Stimulated activated CD4-positive, alpha-beta T cell treated with anti-CD3 and anti-CD28 coated beads, Interleukin-1b, Interleukin-23, amount 100 ng/mL, for 1 hour (primary cell): ENCODE results near the gene DPH1.

ENCODE experiments used
- DNase-seq, 2 donors: peaks; one replicate each; pipeline ENCODE4 v3.0.0-alpha.2; 2020; ENCODE audit warnings: low read depth in 2 of 2

Gene DPH1

DNA sequence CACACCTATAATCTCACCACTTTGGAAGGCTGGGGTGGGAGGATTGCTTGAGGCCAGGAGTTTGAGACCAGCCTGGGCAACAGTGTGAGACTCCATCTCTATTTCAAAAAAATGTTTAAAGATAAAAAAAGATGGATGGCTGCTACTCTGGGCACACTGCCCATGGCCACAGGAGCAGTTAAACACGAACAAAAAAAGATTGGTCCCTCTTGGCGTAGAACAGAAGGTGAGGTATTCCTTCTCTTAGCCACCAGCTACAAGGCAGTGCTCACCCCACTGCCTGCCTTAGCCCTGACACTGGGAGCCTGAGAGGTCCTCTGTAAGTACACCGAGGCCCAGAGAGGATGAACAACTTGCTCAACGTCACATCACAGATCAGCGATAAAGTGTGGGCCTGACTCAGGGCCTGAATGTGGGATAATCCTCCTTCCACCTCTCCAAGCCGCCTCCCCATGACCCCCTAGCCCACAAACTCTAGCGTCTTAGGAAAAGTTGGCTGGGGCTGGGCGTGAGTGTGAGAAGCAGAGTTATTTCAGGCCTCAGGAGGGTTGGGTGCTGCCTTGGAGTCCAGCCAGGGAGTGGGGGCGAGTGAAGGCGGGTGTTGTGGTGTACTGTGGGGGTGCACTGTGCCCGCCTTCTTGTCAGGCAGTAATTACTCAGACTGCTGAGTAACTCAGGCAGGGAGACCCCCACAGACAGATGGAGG, 2.3 kb upstream of the DPH1 start:
- no peak for DNase-seq

DNA sequence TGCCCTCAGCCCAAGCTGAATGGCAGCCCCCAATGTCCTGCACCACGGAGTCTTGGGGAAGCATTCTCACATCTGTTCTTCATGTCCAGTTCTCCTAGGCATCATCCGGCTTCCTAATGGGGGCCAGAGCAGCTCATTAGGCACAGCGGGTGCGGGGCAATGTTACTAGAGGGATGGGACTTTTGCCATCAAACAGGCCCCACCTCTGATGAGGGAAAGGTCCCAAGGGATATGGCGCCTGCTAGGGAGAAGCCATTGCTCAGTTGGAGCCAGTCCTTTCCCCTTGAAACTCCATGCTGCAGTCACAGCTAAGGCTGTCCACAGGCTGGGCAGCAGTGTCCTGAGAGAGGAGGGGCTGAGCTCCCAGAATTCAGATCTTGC, 1.7 kb upstream of the DPH1 start:
- no peak for DNase-seq

DNA sequence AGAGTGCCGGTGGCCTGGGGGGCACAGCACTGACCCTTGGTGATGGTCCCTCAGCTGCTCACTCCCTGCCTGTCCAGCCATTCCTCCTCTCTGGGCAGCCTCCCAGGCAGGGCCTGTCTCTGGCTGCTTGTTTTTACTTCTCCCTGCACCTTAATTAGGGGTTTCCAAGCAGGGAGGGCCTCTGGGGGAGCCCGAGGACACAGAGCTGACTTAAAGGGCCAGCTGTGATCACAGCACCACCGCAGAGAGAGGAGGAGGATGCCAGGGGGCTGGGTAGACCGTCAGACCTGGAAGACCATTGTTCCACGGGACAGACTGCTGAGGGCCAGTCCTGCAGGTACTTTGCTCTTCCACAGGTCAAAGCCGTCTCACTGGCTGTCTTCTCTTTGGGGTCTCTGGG, 1.2 kb upstream of the DPH1 start:
- DNase-seq: no peak

DNA sequence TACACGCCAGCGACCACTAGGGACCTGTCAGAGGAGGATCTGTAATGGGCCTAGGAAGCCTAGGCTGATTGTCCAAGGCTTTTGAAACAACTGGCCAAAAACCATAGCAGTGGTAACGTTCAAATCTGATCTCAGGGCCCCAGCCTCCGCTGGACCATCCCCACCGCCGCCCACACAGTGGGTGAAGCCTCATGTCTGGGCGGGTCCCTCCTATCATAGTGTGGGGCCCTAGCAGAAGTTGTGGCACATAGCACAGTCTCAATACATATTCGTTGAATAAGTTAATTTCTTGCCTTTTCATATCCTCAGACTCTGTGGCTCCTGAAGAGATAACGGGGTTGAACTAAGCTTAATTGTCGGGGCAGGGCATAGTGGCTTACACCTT, 818 bp downstream of the DPH1 start:
- DNase-seq: no peak

DNA sequence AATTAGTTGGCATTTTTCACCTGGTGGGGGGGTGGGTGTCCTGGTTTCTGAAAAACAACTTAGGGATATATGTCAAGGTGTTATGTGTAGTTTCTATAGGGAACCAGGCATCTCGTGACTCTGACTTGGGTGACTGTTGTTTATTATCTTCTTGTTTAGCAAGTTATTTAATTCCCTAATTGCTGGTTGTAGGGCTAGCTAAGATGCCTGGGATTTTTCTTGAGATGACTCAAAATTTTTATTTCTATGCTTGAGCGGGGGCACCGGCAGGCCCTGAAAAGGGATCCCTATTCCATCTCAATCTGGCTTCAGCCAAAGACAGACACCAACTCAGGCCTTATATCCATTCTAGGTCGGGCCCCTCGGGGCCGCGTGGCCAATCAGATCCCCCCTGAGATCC, 3.2 kb downstream of the DPH1 start:
- DNase-seq: no peak

DNA sequence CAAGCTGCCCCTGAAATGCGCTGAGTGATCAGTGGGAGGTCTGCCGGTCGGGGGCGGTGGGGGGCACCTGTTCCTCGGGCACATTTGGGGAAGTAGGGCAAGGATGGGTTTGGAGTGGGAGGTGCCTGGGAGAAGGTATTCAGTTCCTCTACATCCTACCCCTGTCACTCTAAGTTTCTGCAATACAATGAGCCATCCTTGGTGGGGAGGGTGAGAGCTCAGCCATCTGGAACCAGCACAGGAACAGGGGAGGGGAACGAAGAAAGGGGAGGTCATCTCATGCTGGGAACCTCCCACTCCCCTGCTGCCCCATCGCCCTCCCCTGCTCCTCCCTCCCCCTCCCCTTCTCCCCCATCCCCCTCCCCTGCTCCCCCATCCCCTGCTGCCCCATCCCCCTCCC, 4.2 kb downstream of the DPH1 start:
- no peak for DNase-seq

DNA sequence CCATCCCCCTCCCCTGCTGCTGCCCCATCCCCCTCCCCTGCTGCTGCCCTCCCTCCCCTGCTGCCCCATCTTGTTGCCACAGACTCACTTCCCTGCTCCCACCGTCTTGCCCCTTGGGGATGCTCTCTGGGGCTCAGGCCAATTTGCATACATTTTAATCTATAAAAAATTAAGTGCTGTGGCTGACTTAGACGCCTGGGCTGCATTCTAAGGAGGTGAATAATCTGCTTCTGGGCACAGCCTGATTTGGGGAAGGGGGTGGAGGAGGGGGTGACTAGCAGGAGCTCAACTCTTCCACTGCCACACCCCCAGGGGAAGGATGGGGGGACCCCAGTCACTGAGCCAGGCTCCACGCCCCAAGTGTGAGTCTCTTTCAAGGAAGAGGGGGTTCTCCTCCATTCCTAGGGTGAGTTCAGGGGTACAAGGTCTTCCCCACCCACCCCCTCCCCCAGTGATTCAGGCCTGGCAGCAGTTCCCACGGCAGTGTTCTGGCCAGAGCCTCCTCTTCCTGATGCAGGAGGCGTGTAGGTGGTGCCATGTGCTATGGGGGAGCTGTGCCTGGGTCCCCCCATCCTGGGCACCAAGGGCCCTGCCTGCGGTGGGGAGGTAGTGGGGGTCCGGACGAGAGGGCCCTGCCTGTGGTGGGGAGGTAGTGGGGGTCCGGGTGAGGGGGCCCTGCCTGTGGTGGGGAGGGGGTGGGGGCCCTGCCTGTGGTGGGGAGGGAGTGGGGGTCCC, 5.0 kb downstream of the DPH1 start:
- no peak for DNase-seq

DNA sequence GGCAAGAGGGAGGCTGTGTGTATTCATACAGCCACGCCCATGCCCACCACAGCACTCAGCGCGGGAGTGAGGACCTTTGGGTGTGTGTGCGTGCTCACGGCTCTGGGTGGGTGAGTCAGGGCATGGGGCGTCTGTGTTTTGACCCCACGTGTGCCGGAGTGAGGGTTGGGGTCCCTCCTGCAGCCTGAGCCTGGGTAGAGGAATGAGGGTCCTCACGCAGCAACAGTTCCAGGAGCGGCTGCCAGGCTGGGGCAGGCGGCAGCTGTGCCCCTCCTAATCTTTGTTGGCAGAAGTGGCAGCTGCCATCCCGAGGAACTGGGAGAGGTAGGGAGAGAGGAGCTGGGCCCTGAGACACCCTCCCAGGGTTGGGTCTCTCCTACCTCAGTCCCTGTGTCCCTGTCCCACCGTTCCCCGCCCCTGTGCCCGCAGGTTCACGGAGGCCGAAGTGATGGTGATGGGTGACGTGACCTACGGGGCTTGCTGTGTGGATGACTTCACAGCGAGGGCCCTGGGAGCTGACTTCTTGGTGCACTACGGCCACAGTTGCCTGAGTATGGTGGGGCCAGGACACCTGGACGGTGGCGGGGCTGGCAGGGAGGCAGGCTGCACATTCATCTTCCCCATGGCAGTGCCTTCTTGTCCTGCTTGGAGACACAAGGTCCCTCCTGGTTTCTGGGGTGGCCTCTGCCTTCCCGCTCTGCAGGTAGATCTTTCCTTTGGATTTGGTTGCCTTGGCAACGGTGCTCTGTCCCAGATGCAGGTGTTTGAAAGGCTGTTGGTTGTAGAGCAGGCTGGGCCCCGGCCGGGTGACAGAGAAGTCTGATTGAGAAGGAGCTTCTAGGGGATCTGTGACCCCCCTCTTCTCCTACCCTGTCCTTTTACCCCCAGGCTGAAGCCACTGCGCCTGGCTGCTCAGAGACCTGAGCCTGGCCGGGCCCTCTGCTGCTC, 5.9 kb downstream of the DPH1 start:
- DNase-seq: no peak

DNA sequence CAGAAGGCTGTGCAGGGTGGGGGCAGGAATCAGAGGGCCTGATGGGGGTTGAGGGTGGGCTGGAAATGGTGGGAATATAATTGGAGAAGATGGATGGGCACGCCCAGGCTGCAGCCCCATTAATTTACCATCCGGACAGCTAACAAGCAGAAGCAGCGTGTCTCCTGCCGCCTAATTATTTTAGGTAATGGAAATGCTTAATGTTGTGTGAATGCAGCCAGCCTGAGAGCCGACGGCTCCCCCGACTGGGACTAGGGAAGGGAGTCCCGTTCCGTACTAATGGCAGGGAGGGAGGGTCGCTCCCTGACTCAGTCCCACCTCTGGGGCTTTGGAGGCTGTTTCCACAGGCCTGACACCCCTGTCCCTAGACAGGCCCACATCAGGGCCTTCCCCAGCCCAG, 7.2 kb downstream of the DPH1 start:
- DNase-seq: no peak

DNA sequence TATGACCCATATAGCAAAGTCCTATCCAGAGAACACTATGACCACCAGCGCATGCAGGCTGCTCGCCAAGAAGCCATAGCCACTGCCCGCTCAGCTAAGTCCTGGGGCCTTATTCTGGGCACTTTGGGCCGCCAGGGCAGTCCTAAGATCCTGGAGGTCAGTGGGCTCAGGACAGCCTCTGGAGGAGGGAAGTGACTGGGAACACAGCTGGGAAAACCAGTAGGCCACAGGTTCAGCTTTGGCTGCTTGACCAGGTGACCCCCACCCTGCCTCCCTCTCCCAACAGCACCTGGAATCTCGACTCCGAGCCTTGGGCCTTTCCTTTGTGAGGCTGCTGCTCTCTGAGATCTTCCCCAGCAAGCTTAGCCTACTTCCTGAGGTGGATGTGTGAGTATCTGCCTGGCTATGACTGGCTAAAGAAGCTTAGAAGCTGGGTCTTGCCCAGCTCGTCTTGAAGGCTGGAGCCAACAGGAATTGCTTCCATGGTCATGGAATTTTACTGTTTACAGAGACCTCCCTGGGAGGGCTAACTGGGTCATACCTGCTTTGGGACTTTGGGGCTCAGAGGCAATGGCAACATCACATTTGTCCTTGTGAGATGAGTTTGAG, 10.4 kb downstream of the DPH1 start:
- DNase-seq: no peak

DNA sequence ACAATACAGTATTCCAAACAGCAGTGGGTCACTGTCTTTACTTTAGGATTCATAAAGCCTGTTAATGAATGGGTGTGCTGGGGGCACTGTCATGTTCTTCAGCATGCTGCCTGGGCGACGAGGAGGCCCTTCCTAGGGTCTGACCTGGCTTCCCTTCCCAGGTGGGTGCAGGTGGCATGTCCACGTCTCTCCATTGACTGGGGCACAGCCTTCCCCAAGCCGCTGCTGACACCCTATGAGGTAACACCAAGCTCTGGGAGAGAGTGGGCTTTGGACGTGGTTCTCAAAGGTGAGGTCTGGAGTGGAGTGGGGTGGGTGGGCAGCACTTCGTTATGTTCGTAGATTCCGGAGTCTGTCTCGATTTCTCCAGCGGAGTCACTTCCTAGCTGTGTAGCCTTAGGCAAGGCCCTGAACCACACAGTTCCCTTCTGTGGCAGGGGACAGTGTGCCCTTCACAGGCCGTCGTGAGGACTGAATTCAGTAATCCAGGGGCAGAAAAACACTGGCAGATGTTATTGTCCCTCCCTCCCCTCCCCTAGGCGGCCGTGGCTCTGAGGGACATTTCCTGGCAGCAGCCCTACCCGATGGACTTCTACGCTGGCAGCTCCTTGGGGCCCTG, 11.1 kb downstream of the DPH1 start:
- DNase-seq: no peak

DNA sequence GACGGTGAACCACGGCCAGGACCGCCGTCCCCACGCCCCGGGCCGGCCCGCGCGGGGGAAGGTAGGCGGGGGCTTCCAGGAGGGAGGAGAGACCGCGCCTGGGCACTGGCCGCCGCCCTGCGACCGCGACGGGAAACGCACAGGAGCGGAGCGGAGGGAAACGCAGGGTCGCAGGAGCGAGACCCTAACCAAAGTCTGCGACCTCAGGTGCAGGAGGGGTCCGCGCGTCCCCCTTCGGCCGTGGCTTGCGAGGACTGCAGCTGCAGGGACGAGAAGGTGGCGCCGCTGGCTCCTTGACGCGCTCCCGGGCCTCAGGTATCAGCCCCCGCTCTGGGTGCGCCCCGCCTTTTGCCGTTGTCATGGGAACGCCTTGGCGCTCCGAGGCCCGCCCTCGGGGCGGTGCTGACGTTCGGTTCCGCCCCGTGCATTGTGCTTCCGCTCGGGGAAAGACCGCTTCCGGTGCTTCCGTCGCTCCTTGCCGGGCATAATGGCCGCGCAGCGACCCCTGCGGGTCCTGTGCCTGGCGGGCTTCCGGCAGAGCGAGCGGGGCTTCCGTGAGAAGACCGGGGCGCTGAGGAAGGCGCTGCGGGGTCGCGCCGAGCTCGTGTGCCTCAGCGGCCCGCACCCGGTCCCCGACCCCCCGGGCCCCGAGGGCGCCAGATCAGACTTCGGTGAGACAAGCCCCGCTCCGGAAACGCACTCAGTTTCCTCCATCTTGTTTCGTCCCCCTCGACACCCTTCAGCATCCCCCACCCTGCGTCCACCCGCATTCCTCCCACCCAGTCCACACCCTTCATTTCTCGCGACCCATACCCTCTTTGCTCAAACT, 11.8 kb downstream of the DPH1 start, which contains the start of gene OVCA2:
OVCA2 (plus strand) TSS at position 462 of the 829 bp plus-strand sequence; CDS start at position 488, 26 bp downstream.
- peak; percentile 93 to 97 for DNase-seq

DNA sequence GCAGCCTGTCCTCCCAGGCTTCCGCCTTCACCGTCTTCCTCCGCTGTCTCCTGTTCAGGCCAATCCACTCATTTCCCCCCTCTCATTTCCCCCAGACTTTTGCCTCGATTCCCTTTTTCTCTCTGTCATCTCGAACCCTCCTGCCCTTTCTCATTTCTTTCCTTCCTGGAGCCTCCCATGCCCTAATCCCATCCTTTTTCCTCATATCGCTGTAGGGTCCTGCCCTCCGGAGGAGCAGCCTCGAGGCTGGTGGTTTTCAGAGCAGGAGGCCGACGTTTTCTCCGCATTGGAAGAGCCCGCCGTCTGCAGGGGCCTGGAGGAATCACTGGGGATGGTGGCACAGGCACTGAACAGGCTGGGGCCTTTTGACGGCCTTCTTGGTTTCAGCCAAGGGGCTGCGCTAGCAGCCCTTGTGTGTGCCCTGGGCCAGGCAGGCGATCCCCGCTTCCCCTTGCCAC, 12.5 kb downstream of the DPH1 start:
- DNase-seq: no peak

DNA sequence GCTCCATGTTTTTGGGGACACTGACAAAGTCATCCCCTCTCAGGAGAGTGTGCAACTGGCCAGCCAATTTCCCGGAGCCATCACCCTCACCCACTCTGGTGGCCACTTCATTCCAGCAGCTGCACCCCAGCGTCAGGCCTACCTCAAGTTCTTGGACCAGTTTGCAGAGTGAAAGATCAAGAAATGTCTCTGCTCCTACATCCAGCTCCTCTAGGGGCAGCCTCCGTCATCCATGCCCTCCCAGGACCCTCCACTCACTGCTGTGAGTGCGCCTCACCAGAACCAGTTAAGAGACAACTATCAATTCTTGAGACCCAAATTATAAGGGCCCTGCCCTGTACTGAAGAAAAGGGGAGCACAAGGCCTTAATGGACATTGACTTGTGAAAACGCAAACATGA, 13.0 kb downstream of the DPH1 start:
- DNase-seq: no peak

DNA sequence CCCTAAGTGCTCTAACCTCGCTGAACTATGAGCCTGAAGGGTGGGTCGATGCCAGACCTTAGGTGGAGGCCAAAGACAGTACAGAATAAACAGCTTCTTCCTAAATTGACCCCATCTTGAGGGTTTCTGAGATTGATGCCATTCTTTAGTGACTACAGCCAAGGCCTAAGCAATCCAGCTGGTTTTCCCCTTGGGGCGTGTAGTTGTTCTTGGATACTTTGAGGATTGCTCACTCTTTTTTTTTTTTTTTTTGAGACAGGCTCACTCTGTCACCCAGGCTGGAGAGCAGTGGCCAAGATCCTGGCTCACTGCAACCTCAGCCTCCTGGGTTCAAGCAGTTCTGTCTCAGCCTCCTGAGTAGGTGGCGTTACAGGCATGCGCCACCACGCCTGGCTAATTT, 13.8 kb downstream of the DPH1 start:
- DNase-seq: no peak

DNA sequence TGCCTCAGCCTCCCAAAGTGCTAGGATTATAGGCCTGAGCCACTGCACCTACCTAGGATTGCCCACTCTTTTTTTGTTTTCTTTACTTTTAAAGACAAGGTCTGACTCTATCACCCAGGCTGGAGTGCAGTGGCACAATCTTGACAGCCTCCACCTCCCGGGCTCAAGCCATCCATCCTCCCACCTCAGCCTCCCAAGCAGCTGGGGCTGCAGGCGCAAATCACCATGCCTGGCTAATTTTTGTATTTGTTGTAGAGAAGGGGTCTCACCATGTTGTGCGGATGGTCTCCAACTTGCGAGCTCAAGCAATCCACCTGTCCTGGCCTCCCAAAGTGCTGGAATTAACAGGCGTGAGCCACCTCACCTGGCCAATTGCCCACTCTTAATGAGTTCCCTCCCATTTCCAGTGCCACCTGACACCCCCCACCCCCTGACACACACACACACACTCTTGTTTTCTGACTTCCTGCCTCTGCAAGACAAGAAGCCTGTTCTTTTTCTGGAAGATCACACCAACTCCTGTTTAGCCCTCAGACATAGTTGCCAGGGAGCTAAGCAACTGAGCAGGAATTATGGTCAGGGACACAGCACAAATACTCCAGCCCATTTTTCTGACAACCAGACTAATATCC, 14.4 kb downstream of the DPH1 start:
- no peak for DNase-seq

DNA sequence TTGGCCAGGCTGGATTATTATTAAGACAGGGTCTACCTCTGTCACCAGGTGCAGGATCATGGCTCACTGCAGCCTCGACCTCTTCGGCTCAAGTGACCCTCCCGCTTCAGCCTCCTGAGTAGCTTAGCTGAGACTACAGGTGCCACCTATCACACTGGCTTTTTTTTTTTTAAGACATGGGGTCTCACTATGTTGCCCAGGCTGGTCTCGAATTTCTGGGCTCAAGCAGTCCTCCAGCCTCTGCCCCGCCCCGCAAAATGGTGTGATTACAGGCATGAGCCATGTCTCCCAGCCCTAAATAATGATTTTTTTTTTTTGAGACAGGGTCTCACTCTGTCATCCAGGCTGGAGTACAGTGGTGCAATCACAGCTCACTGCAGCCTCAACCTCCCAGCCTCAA, 17.6 kb downstream of the DPH1 start:
- no peak for DNase-seq

DNA sequence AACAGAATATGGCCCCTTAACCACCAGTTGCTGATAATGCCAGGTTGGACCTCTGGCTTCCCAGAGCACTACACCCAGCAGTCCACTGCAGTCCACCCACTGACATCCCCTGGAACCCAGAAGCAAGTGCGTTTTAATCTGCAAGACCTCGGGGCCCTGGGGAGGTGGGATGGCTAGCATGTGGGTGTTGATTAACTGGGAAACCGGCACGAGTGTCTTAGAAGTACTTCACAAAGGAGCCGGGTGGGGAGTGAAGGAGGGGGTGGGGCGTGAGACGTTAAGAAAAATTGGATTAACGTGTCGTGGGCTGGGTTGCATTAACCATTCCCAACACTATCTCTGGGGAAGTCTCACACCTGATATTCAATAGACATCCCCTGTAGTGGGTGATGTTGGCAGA, 18.9 kb downstream of the DPH1 start:
- DNase-seq: no peak

DNA sequence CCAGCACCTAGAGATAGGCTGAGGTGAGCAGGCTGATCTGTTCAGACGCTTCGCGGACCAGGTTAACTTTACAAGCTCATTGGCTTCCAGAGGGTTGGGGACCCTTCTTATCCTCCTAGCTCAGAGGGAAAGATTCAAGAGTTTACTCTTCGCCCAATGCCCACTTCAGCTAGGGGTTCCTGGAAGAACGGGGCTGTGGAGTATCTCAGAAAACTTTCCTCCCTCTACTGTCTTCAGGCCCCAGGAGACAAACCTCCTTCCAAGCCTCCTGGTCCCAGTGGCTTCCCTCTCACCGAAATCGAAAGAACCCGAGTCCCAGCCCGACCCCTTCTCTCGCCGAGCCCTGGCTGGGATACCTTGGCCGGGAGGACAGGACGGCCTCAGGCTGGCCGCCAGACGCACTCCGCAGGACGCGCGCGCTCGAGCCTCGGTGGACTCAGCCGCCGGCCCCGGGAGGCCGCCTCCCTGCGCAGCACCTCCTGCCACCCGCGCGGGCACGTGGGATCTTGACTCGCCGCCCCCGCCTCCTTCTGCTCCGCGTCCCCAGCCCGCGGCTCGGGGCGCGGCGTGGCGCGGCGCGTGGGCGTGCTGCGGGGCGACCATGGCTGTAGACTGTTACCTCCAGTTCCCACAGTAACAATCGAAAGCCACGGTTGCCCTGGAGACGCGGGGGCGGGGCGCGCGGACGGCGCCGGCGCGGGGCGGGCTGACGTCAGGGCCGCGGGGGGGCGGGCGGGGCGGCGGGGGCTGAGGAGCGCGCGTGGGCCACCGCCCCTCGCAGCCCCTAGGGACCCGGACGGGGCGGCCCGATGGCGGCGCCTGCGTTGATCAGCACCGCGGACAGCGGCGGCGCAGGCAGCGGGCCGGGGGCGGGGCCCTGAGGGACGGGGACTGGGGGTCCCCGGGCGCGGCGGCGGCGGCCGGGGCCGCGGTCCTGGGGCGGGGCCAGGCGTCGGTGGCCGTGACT, 19.7 kb downstream of the DPH1 start:
- DNase-seq: peak; percentile 82 to 84
